LHCN-M2 (cell line): Measurements from ENCODE around the gene FGF14. TPM values are rescaled to one million over a fixed set of nuclear protein-coding genes. Genes with fewer than 3 reads are reported as not detected.

ENCODE experiments used
- DNase-seq: peaks from one replicate; pipeline ENCODE4 v3.0.0-alpha.2; 2012; ENCODE audit warnings: low read depth
- total RNA-seq: library from RNA; depleted of rRNA; stranded (reverse); fragments of >200 nt; gene quantifications from 2 replicates; pipeline ENCODE4 v1.2.3, GENCODE V29; 2014

The FGF14 gene
- total RNA-seq, 1 experiment from 2014 or later, result 0.06 TPM

- DNase-seq, result no peak
Measured at GRCh38 chr13:101985321-101985720, 416.5 kb downstream of the FGF14 start.

DNA sequence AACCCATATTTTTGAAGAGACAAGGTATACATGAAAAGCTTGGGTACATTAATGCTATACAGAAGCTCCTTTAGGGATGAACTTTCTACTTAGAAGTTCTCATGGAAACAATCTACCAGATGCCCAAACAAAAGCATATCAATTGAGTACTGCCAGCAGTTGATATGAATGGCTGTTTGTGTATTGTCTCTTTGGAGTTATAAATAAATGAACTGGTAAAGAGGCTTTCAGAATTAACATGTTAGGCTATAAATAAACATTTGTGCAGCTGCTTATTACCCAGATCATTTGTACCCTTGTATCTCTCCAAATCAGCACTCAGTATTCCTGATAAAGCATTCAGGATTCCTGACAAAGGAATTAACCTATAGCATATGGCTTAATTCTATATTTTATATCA is 418.9 kb downstream of the FGF14 start:
- no peak for DNase-seq

DNA sequence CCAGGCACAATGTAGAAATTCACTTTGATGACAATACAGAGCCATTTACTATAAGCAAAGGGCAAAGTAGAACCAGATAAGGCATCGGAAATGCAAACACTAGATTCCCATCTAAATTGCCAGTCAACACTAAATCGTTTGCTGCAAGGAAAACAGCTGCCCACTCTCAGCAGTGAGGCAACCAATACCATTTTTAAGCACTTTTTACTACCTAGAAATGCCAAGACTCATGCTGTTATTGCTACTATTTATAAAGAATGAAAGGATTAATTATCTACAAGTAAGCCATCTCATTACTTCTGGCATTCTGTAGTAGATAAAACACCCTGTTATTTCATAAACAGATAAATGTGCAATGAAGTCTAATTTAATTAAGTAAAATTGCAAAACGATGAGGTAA is 422.0 kb downstream of the FGF14 start:
- DNase-seq, result no peak

GRCh38 chr13:101978552-101979315 is 423.1 kb downstream of the FGF14 start:
- DNase-seq, result no peak

- no peak for DNase-seq
Measured at GRCh38 chr13:101977475-101977874, 424.4 kb downstream of the FGF14 start.

GRCh38 chr13:101972191-101972590 is 429.7 kb downstream of the FGF14 start:
- DNase-seq, result no peak

DNA sequence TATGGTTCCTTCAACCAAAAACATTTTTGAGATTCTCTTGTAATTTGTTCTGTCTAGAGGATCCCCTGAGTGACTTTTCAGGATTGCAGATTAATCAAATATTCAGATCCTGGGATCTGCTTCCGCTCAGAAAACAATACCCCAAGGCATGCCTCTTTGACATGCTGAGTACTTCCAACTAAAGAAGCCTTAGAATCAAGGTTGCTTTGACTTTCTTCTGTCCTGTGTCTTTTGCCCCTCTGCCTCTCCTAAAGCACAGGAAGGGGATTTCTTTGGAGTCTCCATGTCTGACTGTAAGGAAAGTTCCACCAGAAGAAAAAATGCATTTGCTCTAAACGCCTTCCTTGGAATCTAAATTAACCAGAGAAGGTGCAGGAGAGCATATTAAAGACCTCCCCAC is 431.5 kb downstream of the FGF14 start:
- DNase-seq, result no peak

DNA sequence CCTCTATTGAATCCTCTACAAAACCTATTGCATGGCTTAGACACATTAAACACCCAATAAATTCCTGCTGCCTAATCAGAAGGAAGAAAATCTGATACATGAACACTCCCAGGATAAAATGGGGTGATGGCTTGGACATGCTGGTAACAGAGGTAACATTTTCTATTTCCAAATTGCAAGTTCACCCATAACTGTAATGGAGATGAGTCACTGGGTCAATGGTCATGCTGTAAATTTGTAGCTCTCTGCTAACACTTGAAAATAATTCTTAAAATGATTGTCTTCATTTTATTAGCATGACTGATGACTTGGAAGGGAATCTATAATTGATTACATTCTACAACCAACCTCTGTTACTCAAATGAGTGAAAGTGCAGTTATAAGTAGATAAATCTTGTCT is 434.1 kb downstream of the FGF14 start:
- DNase-seq, result no peak

DNA sequence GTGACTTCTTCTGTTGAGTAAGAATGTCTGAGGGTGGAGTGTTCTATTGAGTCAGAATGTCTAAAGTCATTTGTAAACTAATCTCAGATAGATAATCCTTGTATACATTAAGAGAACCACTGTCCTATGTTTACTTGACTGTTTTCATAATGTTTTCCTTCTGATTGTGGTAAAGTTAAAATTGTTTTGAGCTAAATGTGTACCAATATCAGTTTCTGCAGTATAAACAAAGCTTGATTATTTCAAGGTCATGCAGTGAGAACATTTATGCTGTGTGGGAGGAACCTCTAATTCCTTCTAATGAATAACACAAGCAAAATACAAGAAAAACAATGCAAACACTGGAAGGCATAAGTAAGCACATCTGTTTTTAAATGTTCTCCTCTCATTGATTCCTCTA is 434.6 kb downstream of the FGF14 start:
- DNase-seq, result no peak

DNA sequence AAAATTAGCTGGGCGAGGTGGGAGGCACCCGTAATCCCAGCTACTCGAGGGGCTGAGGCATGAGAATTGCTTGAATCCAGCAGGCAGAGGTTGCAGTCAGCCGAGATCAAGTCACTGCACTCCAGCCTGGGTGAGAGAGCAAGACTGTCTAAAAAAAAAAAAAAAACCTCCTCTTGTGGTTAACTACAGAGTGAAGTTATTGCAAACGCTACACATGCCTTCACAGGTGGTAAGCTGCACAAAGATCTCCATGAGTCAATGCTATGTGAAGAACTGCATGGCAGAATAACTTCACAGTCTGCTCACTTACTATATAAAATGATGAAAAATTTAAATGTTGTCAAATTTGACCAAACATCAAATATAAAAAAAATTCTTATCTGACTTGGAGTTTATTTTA is 436.8 kb downstream of the FGF14 start:
- no peak for DNase-seq

- no peak for DNase-seq
Measured at GRCh38 chr13:101959016-101959415, 442.8 kb downstream of the FGF14 start.

DNA sequence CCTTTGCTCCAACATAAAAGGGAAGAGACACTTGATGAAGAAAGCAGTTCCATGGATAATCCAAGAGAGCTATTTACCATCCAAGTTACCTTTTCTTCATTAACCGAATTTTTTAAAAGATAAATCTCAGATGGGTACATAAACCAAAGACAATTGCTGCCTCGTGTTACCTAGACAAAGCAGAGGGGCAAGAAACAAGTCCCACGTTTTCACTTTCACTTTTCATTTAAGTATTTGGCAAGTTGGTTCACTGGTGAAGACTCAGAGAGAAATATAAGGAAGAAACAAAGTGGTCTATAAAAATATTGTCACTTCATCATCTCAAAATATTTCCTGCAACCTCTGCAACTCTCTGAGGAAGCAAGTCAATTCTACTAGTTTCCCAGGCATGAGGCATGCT is 446.1 kb downstream of the FGF14 start:
- no peak for DNase-seq

- DNase-seq, result no peak
Measured at GRCh38 chr13:101951114-101951513, 450.7 kb downstream of the FGF14 start.

DNA sequence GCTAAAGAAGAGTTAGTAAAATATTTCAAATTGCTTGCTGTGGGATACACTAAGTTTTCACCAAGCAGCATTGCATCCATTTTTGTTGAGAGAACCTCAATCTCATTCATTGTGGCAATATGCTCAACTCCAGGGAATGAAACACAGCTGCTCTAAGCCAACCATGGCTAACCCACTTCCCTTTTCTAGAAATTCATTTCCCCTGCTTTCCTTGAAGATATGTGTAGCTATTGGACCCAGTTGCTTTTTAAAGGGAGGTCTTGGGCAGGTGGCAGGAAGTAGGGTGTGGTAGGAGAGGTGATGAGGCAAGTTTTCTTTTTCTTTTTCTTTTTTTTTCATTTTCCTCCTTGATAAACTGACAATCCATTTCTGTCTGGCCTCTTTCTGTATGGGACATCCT is 452.2 kb downstream of the FGF14 start:
- DNase-seq, result no peak

DNA sequence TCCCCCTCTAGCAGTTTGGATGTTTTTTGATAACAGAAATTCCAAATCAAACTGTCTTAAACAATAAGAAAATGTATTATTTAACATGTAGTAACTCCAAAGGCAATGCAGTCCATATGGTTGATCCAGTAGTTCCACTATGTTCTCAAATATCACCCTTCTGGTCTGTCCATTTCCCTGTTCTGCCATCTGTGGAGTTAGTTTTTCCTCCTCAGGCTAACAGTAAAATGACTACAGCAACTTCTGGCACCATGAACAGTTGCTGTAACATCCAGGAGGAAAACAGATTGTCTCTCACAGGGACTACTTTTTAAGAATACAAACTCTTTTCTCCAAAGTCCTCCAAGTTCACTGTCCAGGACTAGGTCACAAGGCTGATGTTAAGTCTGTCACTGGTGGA is 455.4 kb downstream of the FGF14 start:
- no peak for DNase-seq

- DNase-seq, result no peak
Measured at GRCh38 chr13:101945435-101945834, 456.4 kb downstream of the FGF14 start.

- no peak for DNase-seq
Measured at GRCh38 chr13:101944521-101944920, 457.3 kb downstream of the FGF14 start.

DNA sequence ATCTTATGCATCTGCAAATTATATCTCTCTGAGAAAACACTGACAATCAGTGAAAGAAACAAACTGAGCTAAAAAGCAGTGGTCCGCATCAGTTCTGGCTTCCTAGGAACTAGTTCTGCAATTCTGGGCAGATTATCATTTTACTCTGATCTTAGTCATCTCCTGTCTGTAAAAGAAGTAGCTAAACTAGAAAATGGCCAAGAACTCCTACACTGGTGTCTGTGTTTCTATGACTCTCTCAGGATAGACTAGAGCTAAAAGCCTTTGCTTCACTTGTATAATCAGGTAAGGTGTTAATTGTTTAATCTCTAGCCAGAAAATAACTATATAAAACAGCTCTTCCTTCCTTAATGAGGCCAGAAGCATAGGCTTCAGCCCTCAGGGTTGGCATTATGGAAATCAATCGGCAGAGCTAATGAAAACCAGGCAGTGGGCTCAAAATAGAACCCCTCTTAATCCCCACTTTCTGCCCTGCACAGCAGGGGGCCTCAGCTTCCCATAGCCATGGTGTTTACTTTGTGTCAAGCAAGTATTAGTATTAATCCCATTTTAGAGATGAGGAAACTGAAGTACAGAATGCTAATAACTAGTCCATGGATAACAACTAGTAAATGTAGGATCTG is 459.2 kb downstream of the FGF14 start:
- no peak for DNase-seq

- peak; percentile 29 for DNase-seq
Measured at GRCh38 chr13:101942038-101942437, 459.8 kb downstream of the FGF14 start.

DNA sequence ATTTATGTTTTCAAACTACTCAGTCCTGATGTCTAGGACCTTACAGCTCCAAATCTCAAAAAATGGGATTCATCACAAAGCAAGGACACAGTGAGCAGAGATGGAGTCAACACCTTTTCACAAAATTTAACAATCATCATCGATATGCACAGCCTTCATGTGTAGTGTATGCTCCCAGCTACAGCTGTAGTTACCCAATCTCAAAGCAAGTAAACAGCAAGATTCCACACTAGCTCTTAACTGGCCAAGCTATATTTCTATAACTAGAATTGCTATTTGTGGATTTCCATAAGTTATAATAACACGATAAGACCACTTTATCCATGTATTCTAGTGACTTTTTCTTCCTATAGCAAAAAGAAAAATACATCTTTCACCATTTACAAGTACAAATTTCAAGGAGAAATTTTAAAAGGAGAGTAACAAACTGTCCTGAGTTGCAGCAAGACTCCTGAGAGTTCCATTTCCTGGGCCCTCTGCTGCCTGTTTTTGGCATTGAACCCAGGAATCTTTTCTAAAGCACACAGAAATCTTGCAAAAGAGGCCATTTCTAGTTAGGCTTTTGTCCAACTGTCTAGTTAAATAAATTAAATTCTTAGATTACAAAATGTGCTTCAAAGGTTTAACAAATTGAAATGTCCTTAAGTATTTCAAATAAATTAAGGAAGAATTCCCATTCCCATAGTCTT is 460.6 kb downstream of the FGF14 start:
- DNase-seq, result peak; percentile 10

GRCh38 chr13:101939370-101939769 is 462.5 kb downstream of the FGF14 start:
- no peak for DNase-seq

- no peak for DNase-seq
Measured at GRCh38 chr13:101935828-101936227, 466.0 kb downstream of the FGF14 start.

DNA sequence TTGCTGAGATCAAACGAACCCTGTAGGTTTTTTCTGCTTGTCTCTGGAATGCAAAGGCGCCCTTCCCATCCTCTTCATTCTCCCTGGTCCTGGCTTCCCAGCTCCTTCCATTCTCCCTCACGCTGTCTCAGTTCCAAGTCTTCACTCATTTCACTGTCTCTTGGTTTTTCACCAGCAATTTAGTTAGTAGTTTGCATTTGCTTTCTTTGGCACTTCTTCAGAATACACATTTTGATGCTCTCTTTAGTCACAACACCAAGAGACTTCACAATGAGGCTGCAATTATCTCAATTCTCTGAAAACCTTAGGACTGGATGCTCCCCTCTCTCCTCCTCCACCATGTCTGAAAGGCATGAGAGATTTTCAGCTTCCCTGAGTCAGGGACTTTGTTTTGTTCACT is 470.7 kb downstream of the FGF14 start:
- no peak for DNase-seq
